Body of pancreas (tissue), 4 donors: ENCODE measurements around the gene BAIAP3. TPM values are rescaled to one million over a fixed set of nuclear protein-coding genes. Genes with fewer than 3 reads are reported as not detected.

Experiments
- ATAC-seq: fragments of 150-250 bp; one replicate; pipeline ENCODE4 v1.9.1; 2016
- DNase-seq, 4 donors: peaks; one replicate each; pipeline ENCODE4 v3.0.0-alpha.2; 2019
- H3K27ac ChIP-seq, 4 donors: fragments of 200-600 bp; sonication (generic); 1 replicate in 3 of 4; 2 replicates in 1 of 4; pipeline versions ENCODE4 v1.5.1 to v1.6.1; 2016 to 2019; ENCODE audit warnings: mild to moderate bottlenecking in 1 of 4, mixed read lengths in 1 of 4, moderate library complexity in 1 of 4
- H3K27me3 ChIP-seq, 2 donors: fragments of 200-600 bp; sonication (generic); one replicate each; pipeline ENCODE4 v1.6.0; 2016; ENCODE audit warnings: mild to moderate bottlenecking in 1 of 2
- H3K36me3 ChIP-seq, 2 donors: fragments of 200-600 bp; sonication (generic); replicated peaks in 1 of 2; 2 replicates each; pipeline ENCODE4 v1.5.1; 2016; ENCODE audit warnings: low read depth in 2 of 2; ENCODE audit not compliant: insufficient read depth in 1 of 2
- H3K4me1 ChIP-seq: fragments of 200-600 bp; sonication (generic); one replicate; pipeline ENCODE4 v1.6.0; 2016
- H3K4me3 ChIP-seq, 2 donors: fragments of 200-600 bp; sonication (generic); 1 replicate in 1 of 2; 2 replicates in 1 of 2; pipeline ENCODE4 v1.5.1; 2016 to 2019
- H3K9me3 ChIP-seq, 3 donors: fragments of 200-600 bp; sonication (generic); 1 replicate in 2 of 3; 2 replicates in 1 of 3; pipeline ENCODE4 v1.5.1; 2016
- CTCF ChIP-seq, 7 experiments: fragments of 450-650 bp in 4 of 7; fragments of 200-600 bp in 3 of 7; sonication (generic) in 3 of 7; IDR thresholded peaks; one replicate each; pipeline ENCODE4 v1.5.1; 2016 to 2019; ENCODE audit warnings: antibody characterized with exemption in 7 of 7
- POLR2A ChIP-seq, 3 donors: fragments of 450-650 bp; IDR thresholded peaks; one replicate each; pipeline ENCODE4 v1.6.1; 2016; ENCODE audit warnings: antibody characterized with exemption in 3 of 3, mild to moderate bottlenecking in 2 of 3
- WGBS, 2 donors: methylation state at CpG; one replicate each; pipeline ENCODE4 v1.1.5; 2017; 5-methylcytosine and 5-hydroxymethylcytosine counted together
- intact Hi-C: fragments of 100-400 bp; cut with DNase I; formaldehyde crosslinking; loops from one replicate; pipeline ENCODE4 v1.15.1; 2023
- total RNA-seq, 2 donors: library from RNA; depleted of rRNA; stranded (reverse); fragments of >200 nt; gene quantifications; one replicate each; pipeline ENCODE4 v1.1.0, GENCODE V29; 2016

BAIAP3 gene
- total RNA-seq, 2 donors from 2014 or later: 7.0 to 20.8 TPM

DNA sequence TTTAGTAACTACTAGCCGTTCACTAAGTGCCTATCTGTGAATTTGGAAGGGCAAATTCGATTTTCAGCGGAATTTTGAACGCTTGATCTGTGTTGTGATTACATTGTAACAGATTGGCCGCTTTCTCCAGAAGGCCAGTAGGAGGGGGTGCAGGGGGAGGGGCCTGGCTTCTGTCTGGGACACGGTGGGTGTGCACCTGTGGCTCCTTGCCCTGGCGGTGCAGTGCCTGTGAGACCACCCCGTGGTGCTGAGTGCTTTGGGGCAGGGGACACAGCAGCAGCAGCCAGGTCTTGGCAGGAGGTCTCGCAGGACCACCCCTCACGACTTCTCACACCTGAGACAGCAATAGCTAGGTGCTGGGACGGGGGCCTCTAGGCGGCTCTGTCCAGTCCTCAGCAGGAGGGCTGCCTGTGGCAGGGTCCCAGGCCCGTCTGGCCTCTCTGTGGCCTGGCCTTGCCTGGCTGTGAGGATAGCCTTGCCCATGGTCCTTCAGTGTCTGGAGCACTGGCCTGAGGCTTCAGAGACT lies 22.2 kb upstream of the BAIAP3 start:
- intact Hi-C loops: no loop called here
- peaks cover 10 to 20% of the 10 kb centered on the region in 2 donors for H3K36me3 ChIP-seq
- no peaks in the 10 kb centered on the region for H3K9me3 ChIP-seq
- TF ChIP-seq CTCF (IDR thresholded peaks at IDR 0.05): no peak
- TF ChIP-seq POLR2A (IDR thresholded peaks at IDR 0.05): no peak
- H3K4me3 ChIP-seq: peak overlapping the region in 1 of 2 donors; percentile 94
- peaks cover 28% of the 10 kb centered on the region for H3K4me1 ChIP-seq
- DNase-seq (no peak), ATAC-seq (no peak)
- no peak overlapping the region for H3K27ac ChIP-seq
- H3K27me3 ChIP-seq: no peaks in the 10 kb centered on the region
- WGBS, 2 donors: 4 to 18% methylated on average over 7 to 13 of the region's 13 CpGs

- Histone ChIP-seq H3K9me3 (no peaks in the 10 kb centered on the region), H3K27me3 (no peaks in the 10 kb centered on the region), H3K4me1 (peaks cover 28% of the 10 kb centered on the region), H3K27ac (no peak overlapping the region), H3K4me3 (no peak overlapping the region), H3K36me3 (peaks cover 12 to 26% of the 10 kb centered on the region in 2 donors)
- no peak for ATAC-seq
- DNase-seq: no peak
- WGBS, 2 donors: 25 to 56% methylated on average over 14 to 32 of the region's 35 CpGs
- TF ChIP-seq POLR2A (IDR thresholded peaks at IDR 0.05) (no peak), CTCF (IDR thresholded peaks at IDR 0.05) (no peak)
- intact Hi-C loops: no loop called here
Measured at GRCh38 chr16:1311738-1312466, 21.5 kb upstream of the BAIAP3 start.

DNA sequence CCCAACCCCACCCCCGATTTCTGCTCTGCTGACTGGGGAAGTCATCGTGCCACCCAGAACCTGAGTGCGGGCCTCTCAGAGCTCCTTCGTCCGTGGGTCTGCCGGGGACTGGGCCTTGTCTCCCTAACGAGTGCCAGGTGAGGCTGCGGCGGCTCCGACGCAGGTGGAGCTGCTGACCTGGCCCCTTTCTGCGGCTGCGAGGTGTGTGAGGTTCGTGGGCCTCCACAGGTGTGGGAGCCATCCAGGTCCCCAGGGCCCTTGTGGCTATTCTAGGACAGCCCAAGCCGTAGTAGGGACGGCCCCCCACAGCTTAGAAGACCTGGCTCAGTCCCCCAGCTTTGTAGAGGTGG lies 21.0 kb upstream of the BAIAP3 start:
- H3K4me3 ChIP-seq: no peak overlapping the region
- WGBS, 2 donors: 69 to 78% methylated on average over 13 to 16 of the region's 16 CpGs
- TF ChIP-seq POLR2A (IDR thresholded peaks at IDR 0.05) (no peak), CTCF (IDR thresholded peaks at IDR 0.05) (no peak)

GRCh38 chr16:1312903-1313302 lies 20.5 kb upstream of the BAIAP3 start:
- TF ChIP-seq POLR2A (IDR thresholded peaks at IDR 0.05): no peak
- no peak for TF ChIP-seq CTCF (IDR thresholded peaks at IDR 0.05)
- ATAC-seq: no peak
- peaks cover 12 to 33% of the 10 kb centered on the region in 2 donors for H3K36me3 ChIP-seq
- no peaks in the 10 kb centered on the region for H3K9me3 ChIP-seq
- no peaks in the 10 kb centered on the region for H3K27me3 ChIP-seq
- H3K4me1 ChIP-seq: peaks cover 28% of the 10 kb centered on the region
- WGBS, 2 donors: 91 to 95% methylated on average over 4 to 15 of the region's 15 CpGs
- no peak overlapping the region for H3K4me3 ChIP-seq
- DNase-seq: no peak
- intact Hi-C loops: no loop called here
- H3K27ac ChIP-seq: no peak overlapping the region

More for the DNA sequence above, 21.0 kb upstream of the BAIAP3 start:
- H3K36me3 ChIP-seq: peaks cover 12 to 29% of the 10 kb centered on the region in 2 donors
- no peak for ATAC-seq
- H3K27ac ChIP-seq: no peak overlapping the region
- H3K27me3 ChIP-seq: no peaks in the 10 kb centered on the region
- intact Hi-C loops: no loop called here
- H3K4me1 ChIP-seq: peaks cover 28% of the 10 kb centered on the region
- no peaks in the 10 kb centered on the region for H3K9me3 ChIP-seq
- DNase-seq: no peak
